Glomerular endothelial cell (primary cell): ENCODE measurements around the gene ASS1. TPM values are rescaled to one million over a fixed set of nuclear protein-coding genes. Genes with fewer than 3 reads are reported as not detected.

Source experiments
- DNase-seq: peaks from one replicate; pipeline ENCODE4 v3.0.0-alpha.2; 2011; ENCODE audit warnings: low read depth, low spot score; ENCODE audit errors: extremely low read depth
- total RNA-seq: library from RNA; depleted of rRNA; stranded (reverse); fragments of >200 nt; gene quantifications from 2 replicates; pipeline ENCODE4 v1.2.3, GENCODE V29; 2015

ASS1 gene
- total RNA-seq, 1 donor from 2014 or later: 6.2 TPM

DNA sequence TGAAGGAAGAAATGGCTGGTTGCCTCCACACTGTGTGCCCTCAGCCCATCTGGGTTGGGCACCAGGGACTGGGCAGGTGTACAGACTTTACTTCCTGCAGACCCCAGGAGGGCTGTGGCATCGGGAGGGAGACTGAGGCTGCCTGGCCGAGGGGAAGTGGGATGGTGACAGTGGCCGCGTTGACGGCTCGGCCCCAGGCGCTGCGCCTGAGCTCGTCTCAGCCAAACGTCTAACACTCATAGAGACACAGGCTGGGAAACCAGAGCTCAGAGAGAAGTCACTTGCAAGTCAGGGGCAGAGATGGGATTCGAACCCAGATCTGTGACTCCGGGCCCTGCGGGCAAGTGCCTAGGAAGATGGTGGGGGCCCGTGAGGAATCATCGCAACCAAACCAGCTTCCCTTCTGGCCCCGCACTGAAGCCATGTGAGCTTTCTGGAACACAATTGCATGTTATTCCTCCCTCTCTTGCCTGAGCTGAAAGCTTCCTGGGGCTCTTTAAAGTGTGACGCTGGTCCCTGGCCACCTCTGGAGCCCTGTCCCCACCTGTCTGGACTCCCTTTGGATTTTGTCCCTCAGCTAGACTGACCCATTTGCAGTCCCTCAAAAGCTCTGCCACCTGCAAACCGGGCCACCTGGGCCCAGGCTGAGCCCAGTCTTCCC is 81.6 kb downstream of the ASS1 start:
- no peak for DNase-seq

DNA sequence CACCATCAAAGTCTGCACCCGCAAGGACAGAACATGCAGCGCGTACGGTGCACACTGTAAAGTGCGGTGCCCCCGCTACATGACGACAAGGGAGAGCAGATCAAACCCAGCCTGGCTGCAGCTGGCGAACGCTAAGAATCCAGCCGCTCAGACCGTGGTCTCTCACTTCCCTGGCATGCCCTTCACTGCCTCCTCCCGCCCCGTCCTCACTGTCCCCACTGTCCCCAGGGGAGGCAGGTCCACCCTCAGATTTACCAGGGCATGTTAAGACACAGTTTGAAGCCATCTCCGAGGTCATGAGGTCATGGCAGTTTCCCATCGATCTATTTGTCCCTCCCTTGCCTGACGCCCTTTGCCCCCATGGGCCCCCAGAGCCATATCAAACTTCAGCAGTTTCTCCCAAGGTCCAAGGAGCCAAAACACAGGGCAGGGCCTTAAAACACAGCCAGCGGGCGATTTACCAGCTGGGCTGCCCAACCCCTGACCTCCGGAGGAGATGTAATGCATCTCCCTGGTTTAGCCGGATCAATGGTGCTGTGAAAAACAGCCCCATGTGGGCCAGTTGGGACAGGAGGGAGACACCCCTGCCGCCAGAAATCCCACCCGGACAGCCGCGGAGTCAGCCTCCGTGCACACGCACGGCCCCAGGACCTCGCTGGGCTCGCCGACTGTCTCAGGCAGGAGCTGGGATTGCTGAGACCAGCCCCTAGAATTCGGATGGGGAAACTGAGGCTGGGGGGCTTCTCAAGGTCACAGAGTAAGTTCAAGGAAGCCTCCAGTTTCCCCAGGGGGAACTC is 82.3 kb downstream of the ASS1 start:
- DNase-seq: no peak

DNA sequence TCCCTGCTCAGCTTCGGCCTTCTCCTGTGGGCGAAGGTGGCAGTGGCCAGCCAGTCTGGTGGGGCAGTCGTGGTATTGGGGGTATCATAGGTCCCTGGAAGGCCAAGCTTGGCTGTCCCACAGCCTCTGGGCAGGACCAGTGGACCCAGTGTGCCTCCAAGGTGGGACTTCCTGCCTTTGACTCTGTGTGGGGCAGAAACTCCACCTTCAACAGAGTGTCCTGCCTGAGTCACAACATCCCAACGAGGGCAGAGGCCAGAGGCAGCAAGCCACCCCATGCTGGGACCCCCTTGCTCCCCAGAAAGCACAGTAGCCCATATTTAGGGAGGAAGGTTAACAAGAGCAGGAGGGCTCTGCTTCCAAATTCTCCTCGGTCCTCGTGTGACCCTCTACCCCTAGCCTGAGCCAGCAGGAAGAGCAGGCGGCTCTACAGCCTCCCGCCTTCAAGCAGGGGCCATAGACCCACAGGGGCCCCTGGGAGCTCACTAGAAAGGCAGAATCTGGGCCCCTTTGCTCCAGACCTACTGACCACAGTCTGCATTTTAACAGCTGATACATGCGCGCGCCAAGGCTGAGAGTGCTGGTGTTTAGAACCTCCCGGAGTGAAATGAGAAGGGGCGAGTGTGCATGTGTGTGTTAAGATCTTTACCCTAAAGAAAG is 83.0 kb downstream of the ASS1 start:
- no peak for DNase-seq

DNA sequence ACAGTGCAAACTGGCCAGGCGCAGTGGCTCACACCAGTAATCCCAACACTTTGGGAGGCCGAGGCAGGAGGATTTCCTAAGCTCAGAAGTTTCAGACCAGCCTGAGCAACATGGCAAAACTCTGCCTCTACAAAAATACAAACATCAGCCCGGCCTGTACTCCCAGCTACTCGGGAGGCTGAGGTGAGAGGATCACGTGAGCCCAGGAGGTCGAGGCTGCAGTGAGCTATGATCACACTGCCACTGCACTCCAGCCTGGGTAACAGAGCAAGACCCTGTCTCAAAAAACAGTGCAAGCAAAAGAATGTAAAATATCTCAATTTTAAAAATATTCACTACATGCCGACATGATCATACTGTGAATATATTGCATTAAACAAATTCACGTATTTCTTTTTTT is 83.9 kb downstream of the ASS1 start:
- no peak for DNase-seq

DNA sequence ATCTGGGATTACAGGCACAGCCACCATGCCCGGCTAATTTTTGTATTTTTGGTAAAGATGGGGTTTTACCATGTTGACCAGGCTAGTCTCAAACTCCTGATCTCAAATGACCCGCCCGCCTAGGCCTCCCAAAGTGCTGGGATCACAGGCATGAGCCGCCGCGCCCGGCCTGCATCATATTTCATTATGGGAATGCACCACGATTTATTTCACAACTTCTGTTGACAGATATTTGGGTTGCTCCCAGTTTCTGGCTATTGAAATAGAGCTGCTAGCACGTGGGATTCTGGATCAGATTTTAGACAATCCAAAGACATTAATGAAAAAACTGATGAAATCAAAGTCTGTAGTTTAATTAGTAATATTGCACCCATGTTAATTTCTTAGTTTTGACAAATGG is 86.2 kb downstream of the ASS1 start:
- no peak for DNase-seq

DNA sequence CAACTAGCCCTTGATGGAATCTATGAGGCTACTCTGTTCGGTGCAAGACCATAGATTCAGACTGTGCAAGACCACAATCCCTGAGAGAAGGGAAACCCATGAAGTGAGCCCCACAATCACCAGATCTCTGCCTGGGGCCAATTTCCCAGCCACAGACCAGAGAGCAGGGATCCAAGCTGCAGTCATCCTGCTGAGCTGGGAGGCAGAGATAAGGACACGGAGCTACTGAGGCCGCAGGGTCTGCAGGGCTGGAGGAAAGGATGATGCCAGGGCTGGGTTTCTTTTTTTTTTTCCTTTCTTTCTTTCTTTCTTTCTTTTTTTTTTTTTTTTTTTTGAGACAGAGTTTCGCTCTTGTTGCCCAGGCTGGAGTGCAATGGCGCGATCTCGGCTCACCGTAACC is 86.9 kb downstream of the ASS1 start:
- DNase-seq: no peak

DNA sequence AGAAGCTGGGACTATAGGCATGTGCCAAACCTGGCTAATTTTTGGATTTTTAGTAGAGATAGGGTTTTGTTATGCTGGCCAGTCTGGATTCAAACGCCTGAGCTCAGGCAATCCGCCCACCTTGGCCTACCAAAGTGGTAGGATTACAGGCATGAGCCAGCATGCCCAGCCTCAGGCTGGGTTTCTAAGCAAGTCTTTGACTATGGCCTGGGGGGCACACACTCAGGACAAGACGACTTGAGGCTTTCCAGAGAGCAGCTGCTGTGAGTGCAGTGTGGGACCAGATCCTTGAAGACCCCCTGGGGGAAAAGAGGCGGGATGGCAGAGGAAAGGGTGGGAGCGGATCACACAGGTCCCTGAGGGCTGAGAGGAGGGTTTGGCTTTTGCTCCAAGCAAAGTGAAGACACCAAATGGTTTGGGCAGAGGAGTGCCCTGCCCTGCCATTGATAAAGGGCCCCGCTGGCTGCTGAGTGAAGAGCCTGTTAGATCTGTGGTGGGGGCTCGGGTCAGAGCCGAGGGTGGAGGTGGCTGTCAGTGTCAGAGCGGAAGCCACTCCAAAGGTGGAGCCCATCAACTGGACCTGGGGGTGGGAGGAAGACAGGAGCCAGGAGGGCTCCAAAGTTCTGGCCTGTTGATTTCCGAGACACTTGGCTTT is 87.8 kb downstream of the ASS1 start:
- no peak for DNase-seq

DNA sequence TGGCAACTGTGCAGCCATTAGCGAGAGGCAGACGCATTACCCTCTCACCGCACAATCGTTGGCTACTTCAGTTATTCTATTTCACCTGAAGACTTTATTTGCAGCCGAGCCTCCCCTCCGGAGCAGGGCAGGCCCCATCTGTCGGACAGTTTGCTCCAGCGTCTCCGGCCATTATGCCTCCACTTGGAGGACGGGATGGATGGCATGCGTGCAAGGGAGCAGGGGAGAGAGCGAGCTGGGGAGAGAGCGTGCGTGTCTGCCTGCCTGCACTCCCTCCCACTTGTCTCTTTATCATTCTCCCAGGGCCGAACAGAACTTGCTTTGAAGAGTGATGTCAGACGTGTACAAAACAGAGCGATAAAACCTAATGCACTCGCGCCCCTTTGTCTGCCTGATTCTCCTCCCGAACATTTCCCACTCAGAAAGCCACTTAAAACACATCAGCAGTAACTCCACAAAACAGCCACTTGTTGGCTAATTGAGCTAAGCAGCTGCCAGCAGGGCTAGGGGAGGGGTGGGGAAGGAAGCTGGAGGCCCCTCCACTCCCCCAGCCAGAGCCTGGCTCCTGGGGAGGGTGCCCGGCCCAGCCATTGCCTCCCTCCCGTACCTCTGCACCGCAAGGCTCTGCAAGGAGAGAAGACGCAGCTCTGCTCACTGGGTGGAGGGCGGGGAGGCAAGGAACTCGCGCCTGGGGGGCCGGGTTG is 91.2 kb downstream of the ASS1 start:
- no peak for DNase-seq

DNA sequence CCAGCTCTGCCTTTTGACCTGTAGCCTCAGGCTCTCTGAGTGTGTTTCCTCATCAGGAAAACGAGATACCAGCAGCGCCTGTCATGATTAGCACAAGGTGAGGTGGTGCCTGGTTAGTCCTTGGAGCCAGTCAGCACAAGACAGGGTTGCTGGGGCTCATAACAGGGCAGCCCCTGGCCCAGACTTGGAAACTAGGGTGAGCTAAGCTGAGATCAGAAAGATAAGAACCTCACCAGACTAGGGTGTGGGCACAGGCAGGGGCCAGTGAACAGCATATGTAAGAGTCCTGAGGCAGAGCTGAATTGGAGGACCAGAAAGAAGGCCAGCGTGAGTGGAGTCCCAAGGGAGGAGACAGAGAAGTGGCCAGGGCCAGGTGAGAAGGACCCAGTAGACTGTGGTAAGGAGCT is 91.9 kb downstream of the ASS1 start:
- DNase-seq: no peak

DNA sequence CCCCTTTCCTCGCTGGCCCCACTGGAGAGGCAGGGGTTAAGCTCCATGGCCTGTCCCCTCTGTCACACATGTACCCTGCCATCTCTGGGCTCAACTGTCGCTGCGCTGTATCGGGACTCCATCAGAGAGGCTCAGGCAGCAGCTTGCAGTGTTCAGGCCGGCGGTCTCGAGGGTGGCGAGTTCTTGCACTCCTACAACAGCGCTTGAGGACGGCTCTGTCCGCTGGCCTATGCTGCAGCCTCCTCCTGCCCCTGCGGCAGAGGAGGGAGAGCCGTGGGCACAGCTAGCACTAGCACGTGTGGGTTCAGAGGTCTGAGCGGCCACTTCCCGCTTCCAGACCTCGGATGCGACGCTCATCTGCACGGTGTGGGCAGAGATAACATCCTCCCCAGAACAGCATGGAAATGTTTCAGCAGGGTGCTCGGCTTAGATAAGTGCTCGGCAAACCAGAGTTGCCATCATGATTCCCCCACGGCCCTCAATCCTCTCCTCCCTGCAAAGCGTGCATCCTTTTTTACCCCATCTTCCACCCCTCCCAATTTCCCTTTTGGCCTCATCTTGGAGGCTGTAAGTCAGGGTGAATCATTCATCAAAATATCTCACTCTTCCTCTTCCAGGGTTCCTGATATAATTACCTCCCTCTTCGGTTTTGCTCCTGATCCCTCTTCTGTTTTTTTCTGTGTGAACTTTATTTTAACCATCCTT is 92.7 kb downstream of the ASS1 start:
- DNase-seq: no peak

DNA sequence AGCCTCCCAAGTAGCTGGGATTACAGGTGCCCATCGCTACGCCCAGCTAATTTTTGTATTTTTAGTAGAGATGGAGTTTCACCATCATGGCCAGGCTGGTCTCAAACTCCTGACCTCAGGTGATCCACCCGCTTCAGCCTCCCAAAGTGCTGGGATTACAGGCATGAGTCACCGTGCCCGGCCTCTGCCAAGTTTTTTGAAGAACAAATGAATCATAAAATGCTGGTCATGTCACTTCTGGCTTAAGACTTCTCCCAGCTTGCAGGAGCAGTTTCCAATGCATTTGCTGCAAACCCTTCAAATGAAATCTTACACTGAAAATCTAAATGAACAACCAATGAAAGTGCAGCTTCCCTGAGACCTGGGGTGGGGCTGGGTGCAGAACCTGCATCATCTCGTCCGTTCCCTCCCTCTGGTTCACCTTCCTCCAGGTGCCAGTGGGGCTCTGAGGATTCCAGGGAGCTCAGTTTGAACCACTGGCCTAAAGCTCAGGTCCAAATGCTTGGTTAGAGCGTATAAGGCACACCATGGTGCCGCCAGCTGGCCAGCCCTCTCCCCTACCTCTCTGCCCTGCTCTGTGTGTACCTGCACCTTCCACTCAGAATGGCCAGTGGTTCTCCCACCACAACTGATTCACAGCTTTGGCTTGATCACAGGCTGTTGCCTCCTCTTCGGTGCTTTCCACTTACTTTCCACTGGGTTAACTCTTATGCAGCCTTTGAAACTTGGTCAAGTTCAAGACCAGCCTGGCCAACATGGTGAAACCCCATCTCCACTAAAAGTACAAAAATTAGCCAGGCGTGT is 94.9 kb downstream of the ASS1 start:
- no peak for DNase-seq

DNA sequence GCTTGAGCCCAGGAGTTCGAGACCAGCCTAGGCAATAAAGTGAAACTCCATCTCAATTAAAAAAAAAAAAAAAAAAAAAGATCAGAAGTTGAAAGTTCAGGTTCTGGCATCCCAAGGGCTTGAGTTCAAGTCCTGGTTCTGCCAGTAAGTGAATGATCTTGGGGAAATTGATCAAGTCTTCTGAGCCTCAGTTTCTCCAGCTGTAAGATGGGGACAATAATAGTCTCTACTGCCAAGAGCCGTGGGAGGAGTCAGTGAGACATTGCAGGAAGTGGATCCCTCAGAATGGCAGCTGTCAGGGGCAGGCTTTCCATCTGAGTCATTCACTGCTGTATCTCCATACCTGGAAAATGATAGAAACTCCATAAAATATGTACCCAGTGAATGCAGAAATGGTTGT is 96.8 kb downstream of the ASS1 start:
- no peak for DNase-seq

DNA sequence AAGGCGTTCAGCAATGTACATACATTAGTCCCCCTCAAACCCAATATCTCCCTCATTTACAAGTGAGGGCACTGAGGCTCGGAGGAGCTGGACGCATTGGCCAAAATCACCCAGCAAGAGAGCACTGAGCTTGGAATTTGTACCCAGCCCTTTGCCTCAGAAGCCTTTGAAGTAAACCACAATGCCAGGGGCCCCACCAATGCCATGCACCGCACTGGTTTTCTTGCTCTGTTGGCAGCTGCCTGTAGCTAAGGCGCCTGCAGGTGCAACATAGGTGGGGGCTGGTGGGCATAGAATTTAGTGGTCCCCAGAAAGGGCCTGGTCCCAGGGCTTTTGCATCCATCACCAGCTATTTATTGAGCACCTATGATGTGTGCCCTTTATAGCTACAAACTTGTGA is 97.3 kb downstream of the ASS1 start:
- DNase-seq: no peak

DNA sequence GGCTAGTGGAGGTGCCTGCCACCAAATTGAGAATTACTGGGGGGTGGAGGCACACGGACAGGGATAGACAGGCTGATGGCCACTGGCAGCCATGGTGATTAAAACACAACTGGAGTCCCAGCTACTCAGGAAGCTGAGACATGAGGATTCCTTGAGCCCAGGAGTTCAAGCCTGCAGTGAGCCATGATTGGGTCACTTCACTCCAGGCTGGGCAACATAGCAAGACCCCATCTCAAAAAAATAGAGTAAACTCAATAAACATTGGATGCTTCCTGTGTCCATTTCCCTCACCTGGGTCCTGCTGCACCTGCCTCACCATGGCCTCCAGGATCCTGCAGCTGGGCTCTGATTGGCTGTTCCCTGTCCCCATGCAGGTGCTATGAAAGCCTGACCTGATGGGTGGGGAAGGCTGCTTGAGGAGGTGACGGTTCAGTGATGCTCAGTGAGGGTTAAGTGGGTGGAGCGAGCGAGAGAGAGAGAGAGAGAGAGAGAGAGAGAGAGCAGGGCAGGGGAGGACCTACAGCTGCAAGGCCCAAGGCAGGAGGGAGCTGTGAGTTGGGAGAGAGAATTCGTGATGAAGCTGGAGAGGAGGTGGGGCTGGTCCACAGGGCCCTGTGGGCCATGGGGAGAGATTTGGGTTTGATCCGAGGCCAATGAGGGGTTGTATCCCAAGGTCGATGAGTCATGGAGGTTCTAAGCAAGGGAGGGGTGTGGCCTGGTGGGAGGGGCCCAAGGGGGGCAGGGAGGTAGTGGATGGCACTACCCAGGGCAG is 97.9 kb downstream of the ASS1 start:
- DNase-seq: no peak

DNA sequence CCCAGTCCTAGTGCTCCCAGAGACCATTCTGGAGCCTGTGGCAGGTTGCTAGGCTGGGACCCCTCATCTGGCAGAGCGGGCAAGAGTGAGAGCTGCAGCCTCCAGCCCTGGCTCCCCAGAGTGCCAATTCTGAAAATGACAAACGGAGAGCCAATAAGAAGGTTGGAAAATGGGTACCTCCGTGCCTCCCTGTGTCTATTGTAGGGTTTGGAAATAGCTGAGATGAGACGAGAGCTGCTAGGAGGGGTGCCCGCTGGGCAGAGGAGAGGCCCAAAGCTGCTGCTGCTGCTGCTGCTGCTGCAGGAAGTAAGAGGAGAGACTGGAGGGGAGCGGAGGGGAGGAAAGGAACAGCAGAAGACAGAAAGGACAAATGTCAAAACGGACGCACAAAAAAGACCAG is 98.6 kb downstream of the ASS1 start:
- DNase-seq: no peak

DNA sequence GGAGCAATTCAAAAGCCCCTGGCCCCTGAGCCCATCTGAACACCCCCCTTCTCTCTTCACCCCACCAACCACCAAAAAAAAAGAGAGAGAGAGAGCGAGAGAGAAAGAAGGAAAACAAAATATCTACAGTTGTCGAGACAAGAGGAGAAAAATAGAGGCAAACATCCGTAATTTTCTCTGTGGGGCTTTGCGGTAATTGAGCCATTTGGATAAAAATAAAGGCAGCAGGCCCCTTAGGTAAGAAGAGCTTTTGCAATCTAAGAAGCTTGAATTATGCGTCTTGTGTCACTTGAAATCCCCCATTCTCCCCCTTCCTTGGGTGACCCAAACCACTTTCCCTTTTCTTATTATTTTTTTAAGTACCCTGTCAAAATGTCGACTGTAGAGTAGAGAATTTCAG is 99.1 kb downstream of the ASS1 start:
- no peak for DNase-seq

DNA sequence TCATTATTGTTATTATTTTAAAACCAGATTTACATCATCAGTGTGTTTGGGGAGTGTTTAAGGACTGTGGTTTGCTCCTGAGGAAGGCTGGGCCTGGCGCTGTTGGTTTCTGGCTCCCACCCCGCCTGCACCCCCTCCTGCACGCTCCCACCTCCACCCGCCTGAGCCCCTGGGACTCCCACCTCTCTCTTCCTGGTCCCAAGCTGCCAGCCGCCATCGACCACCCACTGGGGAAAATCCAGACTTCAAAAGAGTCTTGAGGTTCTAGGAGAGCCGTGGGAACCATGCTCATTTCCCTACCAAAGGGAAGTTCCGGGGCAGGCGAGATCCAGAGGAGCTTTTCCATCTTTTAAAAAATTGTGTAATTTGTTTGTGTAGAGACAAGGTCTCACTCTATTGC is 99.6 kb downstream of the ASS1 start:
- no peak for DNase-seq

DNA sequence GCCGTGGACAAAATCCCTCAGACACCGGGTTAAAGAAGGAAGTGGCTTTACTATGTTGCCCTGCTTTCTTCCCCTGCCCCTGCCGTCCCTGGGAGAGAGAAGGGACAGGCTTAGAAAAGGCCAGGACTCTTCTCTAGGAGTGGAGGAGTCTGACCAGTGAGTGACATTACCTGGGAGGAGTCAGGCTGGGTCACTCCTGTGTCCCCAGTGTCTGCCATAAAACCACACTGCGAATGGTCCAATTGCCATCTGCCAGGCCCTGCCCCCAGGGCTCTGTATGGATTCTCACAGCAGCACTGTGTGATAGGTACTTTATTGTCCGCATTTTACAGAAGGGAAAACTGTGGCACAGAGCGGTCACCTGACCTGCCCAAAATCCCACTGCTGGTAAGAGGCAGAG is 103.3 kb downstream of the ASS1 start:
- DNase-seq: no peak
